GM12874 (cell line): ENCODE measurements around the gene URI1.

Source experiments
- TF ChIP-seq, protein P1 (sequence below): IDR thresholded peaks from 2 replicates; pipeline ENCODE4 v1.5.1; 2011; ENCODE audit warnings: low read depth, mild to moderate bottlenecking, control low read depth, low read length, moderate library complexity; ENCODE audit not compliant: insufficient read depth

The URI1 gene

GRCh38 chr19:30062065-30062906 lies 120.2 kb downstream of the URI1 start:
- TF ChIP-seq, protein P1, sequence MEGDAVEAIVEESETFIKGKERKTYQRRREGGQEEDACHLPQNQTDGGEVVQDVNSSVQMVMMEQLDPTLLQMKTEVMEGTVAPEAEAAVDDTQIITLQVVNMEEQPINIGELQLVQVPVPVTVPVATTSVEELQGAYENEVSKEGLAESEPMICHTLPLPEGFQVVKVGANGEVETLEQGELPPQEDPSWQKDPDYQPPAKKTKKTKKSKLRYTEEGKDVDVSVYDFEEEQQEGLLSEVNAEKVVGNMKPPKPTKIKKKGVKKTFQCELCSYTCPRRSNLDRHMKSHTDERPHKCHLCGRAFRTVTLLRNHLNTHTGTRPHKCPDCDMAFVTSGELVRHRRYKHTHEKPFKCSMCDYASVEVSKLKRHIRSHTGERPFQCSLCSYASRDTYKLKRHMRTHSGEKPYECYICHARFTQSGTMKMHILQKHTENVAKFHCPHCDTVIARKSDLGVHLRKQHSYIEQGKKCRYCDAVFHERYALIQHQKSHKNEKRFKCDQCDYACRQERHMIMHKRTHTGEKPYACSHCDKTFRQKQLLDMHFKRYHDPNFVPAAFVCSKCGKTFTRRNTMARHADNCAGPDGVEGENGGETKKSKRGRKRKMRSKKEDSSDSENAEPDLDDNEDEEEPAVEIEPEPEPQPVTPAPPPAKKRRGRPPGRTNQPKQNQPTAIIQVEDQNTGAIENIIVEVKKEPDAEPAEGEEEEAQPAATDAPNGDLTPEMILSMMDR: no peak

- TF ChIP-seq, protein P1: no peak
Observed at GRCh38 chr19:30062907-30063649, 121.0 kb downstream of the URI1 start.

GRCh38 chr19:30063650-30064347 lies 121.8 kb downstream of the URI1 start:
- TF ChIP-seq, protein P1: no peak

GRCh38 chr19:30064348-30064699 lies 122.3 kb downstream of the URI1 start:
- TF ChIP-seq, protein P1: no peak

DNA sequence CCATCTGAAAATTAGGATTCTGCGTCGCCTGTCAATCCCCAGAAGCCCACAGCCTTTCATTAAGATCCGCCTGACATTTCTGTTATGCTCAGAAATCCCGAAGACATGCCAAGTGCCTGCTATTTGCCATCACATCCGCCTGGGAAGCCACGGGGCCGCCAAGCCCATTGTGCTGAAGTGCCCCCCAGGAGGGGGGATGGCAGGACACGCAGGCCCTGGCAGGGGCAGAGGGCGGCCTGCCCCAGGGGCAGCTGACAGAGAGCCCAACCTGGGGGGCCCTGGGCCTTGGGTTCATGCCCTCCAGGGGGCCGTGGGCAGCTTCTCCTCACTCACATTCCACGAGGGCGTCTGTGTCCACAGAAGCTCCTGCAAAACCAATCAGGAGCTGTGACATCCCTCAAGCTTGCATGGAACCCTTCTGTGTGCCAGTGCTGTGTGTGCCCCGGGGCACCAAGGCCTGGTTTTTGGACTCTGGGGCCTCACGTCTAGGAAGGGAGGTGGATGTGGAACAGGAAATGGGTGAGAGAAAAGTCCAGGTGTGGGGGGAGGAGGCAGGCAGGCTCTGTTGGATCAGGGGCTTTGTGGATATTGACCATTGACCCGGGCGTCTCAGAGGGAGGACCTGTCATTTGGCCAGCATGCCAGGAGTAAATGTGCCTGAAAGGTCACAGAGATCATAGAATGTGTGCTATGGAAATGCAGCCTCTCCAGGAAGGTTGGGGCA lies 122.9 kb downstream of the URI1 start:
- TF ChIP-seq, protein P1: no peak

DNA sequence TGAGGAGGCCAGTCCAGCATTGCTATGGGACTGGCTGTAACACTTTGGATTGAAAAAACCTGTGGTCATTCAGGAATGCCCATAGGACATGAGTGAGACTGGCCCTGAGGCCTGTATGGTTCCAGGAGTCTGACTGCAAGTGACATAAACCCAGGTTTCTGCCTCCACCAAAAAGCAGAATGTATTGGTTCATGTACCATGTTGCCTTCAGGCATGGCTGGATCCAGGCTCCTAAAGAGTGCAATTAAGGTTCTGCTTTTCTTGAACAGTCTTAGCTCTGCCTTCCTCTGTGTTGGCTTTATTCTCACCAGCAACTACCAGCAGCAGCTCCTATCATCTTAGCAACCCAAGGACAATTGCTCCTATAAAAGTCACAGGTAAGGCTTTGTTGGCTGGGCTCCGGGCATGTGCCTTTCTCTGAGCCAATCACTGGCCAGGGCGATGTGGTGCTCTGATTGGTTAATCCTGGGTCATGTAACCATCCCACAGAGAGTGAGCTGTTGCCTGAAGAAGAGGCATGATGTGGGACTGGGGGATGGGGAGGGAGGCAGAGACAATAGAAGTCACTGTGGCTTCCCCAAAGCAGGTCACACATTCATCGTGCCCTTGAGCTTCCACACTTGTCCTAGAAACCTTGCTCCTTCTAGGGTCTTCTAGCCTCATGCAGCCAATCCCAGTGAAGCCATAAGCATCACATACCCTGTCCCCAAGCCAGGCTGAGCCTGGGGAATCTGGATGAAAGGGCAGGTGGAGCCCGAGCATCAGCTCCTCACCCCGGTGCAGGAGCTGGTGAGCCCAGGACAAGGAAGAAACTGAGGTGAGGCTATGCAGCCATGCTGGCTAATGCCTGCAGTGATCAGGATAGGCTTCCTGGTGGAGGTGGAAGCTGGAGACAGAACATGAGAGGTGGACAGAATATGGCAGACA lies 123.9 kb downstream of the URI1 start:
- TF ChIP-seq, protein P1: no peak
